ENCODE results near the gene COA7. TPM values are rescaled to one million over a fixed set of nuclear protein-coding genes. Genes with fewer than 3 reads are reported as not detected.
"Not testable (repeated sequence)": the region's sequence is repeated elsewhere in the genome, so short reads cannot be mapped to it uniquely, and the experiment has no call there.

Gene COA7
- total RNA-seq, 1 experiment from 2014 or later, result 10.6 TPM

GRCh38 chr1:52707927-52708655 is 9.9 kb upstream of the COA7 start:
- in situ Hi-C loops (cut with HindIII; ENCODE audit: low pct_unique_long_range_greater_than_20kb, low sequenced_read_pairs), result no loop called here
- DNase-seq (ENCODE audit: low read depth), result peak; percentile 23

GRCh38 chr1:52706941-52707926 is 9.1 kb upstream of the COA7 start:
- in situ Hi-C loops (cut with HindIII; ENCODE audit: low pct_unique_long_range_greater_than_20kb, low sequenced_read_pairs), result no loop called here
- no peak for DNase-seq (ENCODE audit: low read depth)

- in situ Hi-C loops (cut with HindIII; ENCODE audit: low pct_unique_long_range_greater_than_20kb, low sequenced_read_pairs), result no loop called here
- no peak for DNase-seq (ENCODE audit: low read depth)
These were observed 8.1 kb upstream of the COA7 start for GRCh38 chr1:52706136-52706670.

- peak; percentile 91 for DNase-seq (ENCODE audit: low read depth)
- in situ Hi-C loops (cut with HindIII; ENCODE audit: low pct_unique_long_range_greater_than_20kb, low sequenced_read_pairs), result no loop called here
These were observed 5.0 kb upstream of the COA7 start for GRCh38 chr1:52702886-52703787.

GRCh38 chr1:52695627-52696026 is 2.5 kb downstream of the COA7 start:
- in situ Hi-C loops (cut with HindIII; ENCODE audit: low pct_unique_long_range_greater_than_20kb, low sequenced_read_pairs), result no loop called here
- DNase-seq (ENCODE audit: low read depth), result no peak

GRCh38 chr1:52693843-52694242 is 4.3 kb downstream of the COA7 start:
- no peak for DNase-seq (ENCODE audit: low read depth)
- in situ Hi-C loops (cut with HindIII; ENCODE audit: low pct_unique_long_range_greater_than_20kb, low sequenced_read_pairs), result no loop called here

- DNase-seq (ENCODE audit: low read depth); in situ Hi-C loops (cut with HindIII; ENCODE audit: low pct_unique_long_range_greater_than_20kb, low sequenced_read_pairs): not testable (repeated sequence)
These were observed 4.8 kb downstream of the COA7 start for GRCh38 chr1:52693351-52693750.

GRCh38 chr1:52692697-52693096 is 5.5 kb downstream of the COA7 start:
- in situ Hi-C loops (cut with HindIII; ENCODE audit: low pct_unique_long_range_greater_than_20kb, low sequenced_read_pairs), result no loop called here
- no peak for DNase-seq (ENCODE audit: low read depth)

- in situ Hi-C loops (cut with HindIII; ENCODE audit: low pct_unique_long_range_greater_than_20kb, low sequenced_read_pairs), result no loop called here
- DNase-seq (ENCODE audit: low read depth), result no peak
These were observed 6.3 kb downstream of the COA7 start for GRCh38 chr1:52691821-52692220.

GRCh38 chr1:52686830-52687229 is 11.3 kb downstream of the COA7 start:
- in situ Hi-C loops (cut with HindIII; ENCODE audit: low pct_unique_long_range_greater_than_20kb, low sequenced_read_pairs), result no loop called here
- DNase-seq (ENCODE audit: low read depth), result no peak

- peak; percentile 60 for DNase-seq (ENCODE audit: low read depth)
- in situ Hi-C loops (cut with HindIII; ENCODE audit: low pct_unique_long_range_greater_than_20kb, low sequenced_read_pairs), result not testable (repeated sequence)
These were observed 11.8 kb downstream of the COA7 start for GRCh38 chr1:52686261-52686751.

GRCh38 chr1:52684545-52684944 is 13.6 kb downstream of the COA7 start:
- in situ Hi-C loops (cut with HindIII; ENCODE audit: low pct_unique_long_range_greater_than_20kb, low sequenced_read_pairs), result no loop called here
- DNase-seq (ENCODE audit: low read depth), result no peak

- DNase-seq (ENCODE audit: low read depth), result no peak
- in situ Hi-C loops (cut with HindIII; ENCODE audit: low pct_unique_long_range_greater_than_20kb, low sequenced_read_pairs), result no loop called here
These were observed 14.7 kb downstream of the COA7 start for GRCh38 chr1:52683367-52683940.

- in situ Hi-C loops (cut with HindIII; ENCODE audit: low pct_unique_long_range_greater_than_20kb, low sequenced_read_pairs), result no loop called here
- DNase-seq (ENCODE audit: low read depth), result no peak
These were observed 17.0 kb downstream of the COA7 start for GRCh38 chr1:52681136-52681535.

- in situ Hi-C loops (cut with HindIII; ENCODE audit: low pct_unique_long_range_greater_than_20kb, low sequenced_read_pairs), result no loop called here
- DNase-seq (ENCODE audit: low read depth), result no peak
These were observed 17.8 kb downstream of the COA7 start for GRCh38 chr1:52680353-52680752.

- in situ Hi-C loops (cut with HindIII; ENCODE audit: low pct_unique_long_range_greater_than_20kb, low sequenced_read_pairs), result no loop called here
- DNase-seq (ENCODE audit: low read depth), result no peak
These were observed 18.6 kb downstream of the COA7 start for GRCh38 chr1:52679498-52679897.

- DNase-seq (ENCODE audit: low read depth), result no peak
- in situ Hi-C loops (cut with HindIII; ENCODE audit: low pct_unique_long_range_greater_than_20kb, low sequenced_read_pairs), result no loop called here
These were observed 19.1 kb downstream of the COA7 start for GRCh38 chr1:52679048-52679447.

All from Caki2 (cell line).